Measurements from ENCODE around the gene PTTG1. TPM values are rescaled to one million over a fixed set of nuclear protein-coding genes. Genes with fewer than 3 reads are reported as not detected.

Gene PTTG1
- total RNA-seq, 1 experiment from 2014 or later, result 183 TPM

- H3K9ac ChIP-seq (ENCODE audit: low read length), result no peak overlapping the region
- no peaks in the 10 kb centered on the region for H3K79me2 ChIP-seq (ENCODE audit: insufficient read depth, low read length)
- H3K9me2 ChIP-seq (ENCODE audit: insufficient read depth), result no peaks in the 10 kb centered on the region
- RAD21 ChIA-PET (ENCODE audit: low non-redundant PET in 1 of 2, low total read pairs in 2 of 2, uncharacterized antibody in 2 of 2, unreplicated experiment in 2 of 2), result no interaction called here
- CTCF ChIA-PET, result no interaction called here
- no peaks in the 10 kb centered on the region for H4K20me1 ChIP-seq (ENCODE audit: insufficient read depth)
- intact Hi-C loops (cut with micrococcal nuclease), result no loop called here
- H3K4me1 ChIP-seq (ENCODE audit: control insufficient read depth in 1 of 2, insufficient read depth in 2 of 2, low read length in 2 of 2), result no peaks in the 10 kb centered on the region
- no peak overlapping the region for H3K4me3 ChIP-seq (replicated peaks in 1 of 2; ENCODE audit: low read depth in 1 of 2, low read length in 2 of 2)
- POLR2A ChIA-PET, result no interaction called here
- no TSS peak for BruUV-seq (replicated peaks)
- H3K4me2 ChIP-seq (ENCODE audit: low read length), result no peak overlapping the region
- ATAC-seq (no peak), DNase-seq (ENCODE audit: low read depth, low spot score) (no peak)
- H3K27me3 ChIP-seq (ENCODE audit: insufficient read depth, low read length), result no peaks in the 10 kb centered on the region
- no peak for TF ChIP-seq EGR1 (IDR thresholded peaks at IDR 0.05; ENCODE audit: low read depth)
- TF ChIP-seq TCF7L2 (IDR thresholded peaks at IDR 0.05; ENCODE audit: borderline replicate concordance, extremely low read depth, insufficient read depth, insufficient read length), result no peak
- TF ChIP-seq POLR2AphosphoS5 (IDR thresholded peaks at IDR 0.05; ENCODE audit: low read depth, low read length), result no peak
- TF ChIP-seq RAD21 (IDR thresholded peaks at IDR 0.05; ENCODE audit: low read depth), result no peak
- TF ChIP-seq ZBTB33 (IDR thresholded peaks at IDR 0.05; ENCODE audit: extremely low read depth, insufficient replicate concordance, low read length), result no peak
- TF ChIP-seq SRF (IDR thresholded peaks at IDR 0.05; ENCODE audit: low read depth), result no peak
- no peak for TF ChIP-seq SP1 (IDR thresholded peaks at IDR 0.05; ENCODE audit: low read depth)
- no peak for TF ChIP-seq MAX (IDR thresholded peaks at IDR 0.05)
- TF ChIP-seq ELF1 (IDR thresholded peaks at IDR 0.05; ENCODE audit: borderline replicate concordance, low read depth), result no peak
- TF ChIP-seq ATF3 (IDR thresholded peaks at IDR 0.05), result no peak
- no peak for TF ChIP-seq SIN3A (IDR thresholded peaks at IDR 0.05; ENCODE audit: low read depth)
- TF ChIP-seq CBX3 (IDR thresholded peaks at IDR 0.05; ENCODE audit: low read depth), result no peak
- TF ChIP-seq POLR2A (IDR thresholded peaks at IDR 0.05; ENCODE audit: borderline replicate concordance, extremely low read depth, insufficient read depth, insufficient read length), result no peak
- H3K9me3 ChIP-seq (ENCODE audit: control insufficient read depth in 1 of 2, insufficient read depth in 1 of 2, low read depth in 1 of 2, low read length in 2 of 2), result no peaks in the 10 kb centered on the region; a peak in 1 of 4 replicates
- H3K27ac ChIP-seq (ENCODE audit: low read depth, low read length), result no peak overlapping the region
- no peaks in the 10 kb centered on the region for H3K36me3 ChIP-seq (ENCODE audit: control insufficient read depth in 1 of 2, insufficient read depth in 2 of 2, low read length in 2 of 2)
- no peak overlapping the region for H2AFZ ChIP-seq (ENCODE audit: low read depth, low read length, poor library complexity, severe bottlenecking)
These were observed 34.2 kb upstream of the PTTG1 start for GRCh38 chr5:160387445-160387844.
